ENCODE measurements around the gene DACH2. TPM values are rescaled to one million over a fixed set of nuclear protein-coding genes. Genes with fewer than 3 reads are reported as not detected.

DACH2 gene
- total and polyA plus RNA-seq, 2 of the 4 experiments (the other 2 are of a cell fraction): 2.8 to 3.8 TPM

DNA sequence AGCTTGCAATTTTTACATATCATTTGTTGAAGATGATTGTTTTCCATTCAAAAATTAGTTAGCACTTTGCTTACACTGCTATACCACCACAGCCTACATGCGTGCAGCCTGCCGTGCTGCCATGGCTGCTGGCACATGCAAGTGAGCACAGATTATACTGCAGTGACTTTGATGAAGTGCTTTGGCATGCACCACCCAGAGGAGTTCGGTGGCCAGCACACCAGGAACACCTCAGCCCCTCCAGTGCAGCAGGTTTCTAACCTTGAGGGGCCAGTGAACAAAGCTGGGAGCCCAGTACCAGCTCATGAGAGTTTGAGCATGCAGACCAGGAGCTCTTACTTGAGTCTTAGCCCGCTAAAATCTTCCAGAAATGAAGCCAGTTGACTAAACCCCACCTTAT, 431.5 kb downstream of the DACH2 start:
- no peak overlapping the region for H4K91ac ChIP-seq (ENCODE audit: insufficient read depth, low read depth, low read length)
- no CpG with 5 or more reads among the region's 4 CpGs for WGBS, 2 experiments (ENCODE audit: extremely low coverage in 2 of 2, insufficient read length in 1 of 2)
- CTCF ChIA-PET: no interaction called here
- ATAC-seq (ENCODE audit: low read depth): no peak
- H4K20me1 ChIP-seq (ENCODE audit: insufficient read depth, low read length): no peaks in the 10 kb centered on the region
- no peak overlapping the region for H2AK5ac ChIP-seq (ENCODE audit: low read depth, low read length)
- TF ChIP-seq NFE2L2 (IDR thresholded peaks at IDR 0.05; ENCODE audit: low read depth, low read length) (no peak), MAZ (IDR thresholded peaks at IDR 0.05; ENCODE audit: borderline replicate concordance, low read depth, low read length) (no peak), RAD21 (IDR thresholded peaks at IDR 0.05; ENCODE audit: low read length) (no peak), BHLHE40 (IDR thresholded peaks at IDR 0.05; ENCODE audit: low read depth, low read length) (no peak), POLR2A (IDR thresholded peaks at IDR 0.05; ENCODE audit: low read depth, low read length) (no peak)
- H3K23ac ChIP-seq (ENCODE audit: low read depth, low read length): no peak overlapping the region
- no peak overlapping the region for H2BK20ac ChIP-seq (ENCODE audit: low read depth, low read length)
- no peak overlapping the region for H3K18ac ChIP-seq (ENCODE audit: low read depth, low read length)
- H4K8ac ChIP-seq (ENCODE audit: low read depth in 2 of 2, low read length in 2 of 2): no peak overlapping the region
- in situ Hi-C loops (cut with MboI; ENCODE audit: low sequenced_read_pairs): no loop called here
- no peak for DNase-seq
- BruUV-seq (replicated peaks): no TSS peak
- H3K9me3 ChIP-seq (ENCODE audit: control insufficient read depth, insufficient read depth, low read length): no peaks in the 10 kb centered on the region
- dilution Hi-C loops (cut with HindIII; ENCODE audit: low sequenced_read_pairs, unreplicated experiment): no loop called here
- H3K14ac ChIP-seq (replicated peaks; ENCODE audit: low read depth, low read length): no peak overlapping the region
- no peak overlapping the region for H4K5ac ChIP-seq (ENCODE audit: low read depth, low read length)
- no peak overlapping the region for H3K27ac ChIP-seq (ENCODE audit: insufficient read depth, low read length)
- H3K36me3 ChIP-seq (ENCODE audit: control insufficient read depth, insufficient read depth, low read length): no peaks in the 10 kb centered on the region
- no peaks in the 10 kb centered on the region for H3K4me1 ChIP-seq (ENCODE audit: control insufficient read depth, insufficient read depth, low read length)
- no peak overlapping the region for H3K4me3 ChIP-seq (ENCODE audit: insufficient read depth, low read depth, low read length)
- no peak overlapping the region for H2AFZ ChIP-seq (replicated peaks; ENCODE audit: low read length, poor library complexity)
- H3K27me3 ChIP-seq (ENCODE audit: control insufficient read depth, insufficient read depth, low read length): no peaks in the 10 kb centered on the region
- H3K9me1 ChIP-seq (ENCODE audit: insufficient read depth, low read length): no peaks in the 10 kb centered on the region
- intact Hi-C loops (cut with micrococcal nuclease): no loop called here
- H3K56ac ChIP-seq (ENCODE audit: extremely low read depth, insufficient read depth, low read length): no peak overlapping the region
- H2BK5ac ChIP-seq (ENCODE audit: low read depth, low read length, poor library complexity, severe bottlenecking): no peak overlapping the region
- no peak overlapping the region for H3K4me2 ChIP-seq (ENCODE audit: low read depth, low read length)
- POLR2A ChIA-PET (ENCODE audit: unreplicated experiment): no interaction called here
- no peak overlapping the region for H3K9ac ChIP-seq (ENCODE audit: low read depth, low read length)
- H2BK15ac ChIP-seq (ENCODE audit: low read depth, low read length): no peak overlapping the region
- H3K79me1 ChIP-seq (ENCODE audit: low read depth in 1 of 2, low read length in 2 of 2): no peaks in the 10 kb centered on the region
- no peak overlapping the region for H2BK120ac ChIP-seq (ENCODE audit: low read depth, low read length)
- H3K4ac ChIP-seq (ENCODE audit: low read depth, low read length): no peak overlapping the region
- H2AK9ac ChIP-seq (replicated peaks; ENCODE audit: low read depth, low read length, poor library complexity): no peak overlapping the region

Measured in IMR-90 (cell line).